BE2C (cell line): Measurements from ENCODE around the gene ACTA2.
A peak's percentile ranks its signal among the peaks of the same experiment; 100 is the strongest.

Experiments
- DNase-seq: peaks from one replicate; pipeline ENCODE4 v3.0.0-alpha.2; 2020
- H3K27me3 ChIP-seq: fragments of 250-450 bp; sonication (Bioruptor Pico); 2 replicates; pipeline ENCODE4 v1.5.1; 2020; ENCODE audit warnings: mild to moderate bottlenecking
- H3K36me3 ChIP-seq: fragments of 250-450 bp; sonication (Bioruptor Pico); 2 replicates; pipeline ENCODE4 v1.5.1; 2020; ENCODE audit warnings: mild to moderate bottlenecking
- H3K4me1 ChIP-seq: fragments of 250-450 bp; sonication (Bioruptor Pico); 2 replicates; pipeline ENCODE4 v1.5.1; 2020
- H3K4me3 ChIP-seq: 2 replicates; pipeline ENCODE4 v1.5.1; 2011; ENCODE audit warnings: low read depth, low read length
- H3K9me3 ChIP-seq: fragments of 250-450 bp; sonication (Bioruptor Pico); 2 replicates; pipeline ENCODE4 v1.5.1; 2020
- CTCF ChIP-seq: IDR thresholded peaks from 2 replicates; pipeline ENCODE4 v1.5.1; 2012; ENCODE audit warnings: mild to moderate bottlenecking, low read depth, low read length

The ACTA2 gene

GRCh38 chr10:88989824-88990383, 37.3 kb upstream of the ACTA2 start:
- no peak for DNase-seq
- Histone ChIP-seq H3K4me1 (no peaks in the 10 kb centered on the region), H3K9me3 (no peaks in the 10 kb centered on the region), H3K36me3 (no peaks in the 10 kb centered on the region), H3K27me3 (peaks cover 7% of the 10 kb centered on the region), H3K4me3 (no peak overlapping the region)
- no peak for TF ChIP-seq CTCF

GRCh38 chr10:88989423-88989822, 36.9 kb upstream of the ACTA2 start:
- Histone ChIP-seq H3K4me1 (no peaks in the 10 kb centered on the region), H3K27me3 (peaks cover 7% of the 10 kb centered on the region), H3K36me3 (no peaks in the 10 kb centered on the region), H3K4me3 (no peak overlapping the region), H3K9me3 (no peaks in the 10 kb centered on the region)
- no peak for TF ChIP-seq CTCF
- DNase-seq: no peak

GRCh38 chr10:88987840-88988239, 35.3 kb upstream of the ACTA2 start:
- Histone ChIP-seq H3K4me3 (no peak overlapping the region), H3K36me3 (no peaks in the 10 kb centered on the region)
- no peak for TF ChIP-seq CTCF

GRCh38 chr10:88987243-88987725, 34.7 kb upstream of the ACTA2 start:
- Histone ChIP-seq H3K4me3 (no peak overlapping the region), H3K9me3 (no peaks in the 10 kb centered on the region), H3K27me3 (peaks cover 7% of the 10 kb centered on the region), H3K36me3 (no peaks in the 10 kb centered on the region), H3K4me1 (peaks cover 6% of the 10 kb centered on the region; the same call in 1 of the 2 replicates)
- DNase-seq: no peak
- no peak for TF ChIP-seq CTCF

More at GRCh38 chr10:88987840-88988239, 35.3 kb upstream of the ACTA2 start:
- Histone ChIP-seq H3K4me1 (peaks cover 4% of the 10 kb centered on the region; the same call in 1 of the 2 replicates), H3K9me3 (no peaks in the 10 kb centered on the region), H3K27me3 (peaks cover 7% of the 10 kb centered on the region)
- no peak for DNase-seq

GRCh38 chr10:88986549-88987242, 34.1 kb upstream of the ACTA2 start:
- H3K27me3 ChIP-seq: peaks cover 7% of the 10 kb centered on the region
- H3K4me3 ChIP-seq: no peak overlapping the region
- H3K4me1 ChIP-seq: peaks cover 6% of the 10 kb centered on the region; the same call in 1 of the 2 replicates
- peak; percentile 75 for TF ChIP-seq CTCF
- no peaks in the 10 kb centered on the region for H3K9me3 ChIP-seq
- H3K36me3 ChIP-seq: no peaks in the 10 kb centered on the region
- DNase-seq: peak; percentile 27

GRCh38 chr10:88984525-88984924, 32.0 kb upstream of the ACTA2 start:
- no peaks in the 10 kb centered on the region for H3K27me3 ChIP-seq
- no peak for DNase-seq
- no peaks in the 10 kb centered on the region for H3K9me3 ChIP-seq
- no peaks in the 10 kb centered on the region for H3K36me3 ChIP-seq
- no peak overlapping the region for H3K4me3 ChIP-seq
- no peak for TF ChIP-seq CTCF
- H3K4me1 ChIP-seq: peaks cover 6% of the 10 kb centered on the region; the same call in 1 of the 2 replicates
